GM18951 (cell line): ENCODE data around the gene UCN.
"Not testable (repeated sequence)": the region's sequence is repeated elsewhere in the genome, so short reads cannot be mapped to it uniquely, and the experiment has no call there.

Experiments
- POLR2A ChIP-seq: IDR thresholded peaks from 4 replicates; pipeline ENCODE4 v1.6.1; 2011; ENCODE audit warnings: mild to moderate bottlenecking; ENCODE audit not compliant: insufficient read length, insufficient read depth; ENCODE audit errors: extremely low read depth
- in situ Hi-C: fragments of 300-500 bp; cut with MboI; formaldehyde crosslinking; loops from one replicate; pipeline ENCODE4 v1.12.0; 2022; ENCODE audit warnings: low sequenced_read_pairs, mixed read lengths, inconsistent platforms; ENCODE audit not compliant: unreplicated experiment

The UCN gene

DNA sequence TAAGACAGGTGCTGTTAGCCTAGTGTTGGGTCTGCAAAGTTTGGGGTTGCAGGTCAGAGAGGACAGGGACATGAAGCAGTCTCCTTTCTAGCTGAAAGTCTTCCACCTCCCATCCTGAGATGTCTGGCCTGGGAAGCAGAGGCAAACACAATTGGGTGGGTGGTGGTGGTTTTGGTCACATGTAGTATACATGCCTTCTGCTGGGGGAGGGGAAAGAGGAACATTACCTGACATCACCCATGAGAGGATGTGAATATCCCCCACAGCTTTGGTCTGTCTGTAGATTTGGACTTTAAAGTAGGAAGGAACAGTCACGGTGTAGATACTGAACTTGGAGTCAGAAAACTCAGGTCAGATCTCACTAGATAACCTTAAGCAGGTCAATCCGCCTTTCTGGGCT is 37.6 kb downstream of the UCN start:
- no peak for TF ChIP-seq POLR2A
- in situ Hi-C loops = loop anchor here (10.0 kb wide), 1 partner anchor 316 kb away; no protein-coding TSS in a partner anchor

DNA sequence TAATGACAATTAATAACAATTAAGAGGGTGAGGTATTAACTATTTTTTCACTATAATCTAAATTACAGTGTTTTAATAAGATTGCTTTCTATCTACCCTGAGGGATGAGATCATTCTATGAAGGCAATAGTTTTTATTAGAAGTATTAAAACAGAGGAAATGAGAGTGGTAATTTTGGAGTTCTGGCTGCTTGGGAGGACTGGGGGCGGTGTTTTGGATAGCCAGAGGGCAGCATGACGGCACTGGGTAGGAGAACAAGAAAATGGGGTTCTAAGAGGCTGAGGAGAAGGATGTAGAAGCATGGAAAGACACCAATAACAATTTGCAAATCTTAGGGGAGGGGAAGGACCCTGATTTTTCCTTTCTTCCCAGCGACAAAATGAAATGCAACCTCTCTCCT is 38.1 kb downstream of the UCN start:
- TF ChIP-seq POLR2A = no peak
- in situ Hi-C loops = loop anchor here (10.0 kb wide), 1 partner anchor 315 kb away; no protein-coding TSS in a partner anchor

DNA sequence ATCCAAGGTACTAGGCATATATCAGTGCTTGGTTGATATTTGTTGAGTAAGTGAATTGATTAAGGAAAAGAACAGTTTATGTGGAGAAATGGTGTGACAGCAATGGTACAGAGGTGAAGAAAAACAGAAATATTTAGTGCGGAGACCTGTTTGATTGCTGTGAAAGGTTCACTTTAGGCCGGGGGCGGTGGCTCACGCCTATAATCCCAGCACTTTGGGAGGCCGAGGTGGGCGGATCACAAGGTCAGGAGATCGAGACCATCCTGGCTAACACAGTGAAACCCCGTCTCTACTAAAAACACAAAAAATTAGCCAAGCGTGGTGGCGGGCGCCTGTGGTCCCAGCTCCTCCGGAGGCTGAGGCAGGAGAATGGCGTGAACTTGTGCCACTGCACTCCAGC is 39.9 kb downstream of the UCN start:
- in situ Hi-C loops = not testable (repeated sequence)

DNA sequence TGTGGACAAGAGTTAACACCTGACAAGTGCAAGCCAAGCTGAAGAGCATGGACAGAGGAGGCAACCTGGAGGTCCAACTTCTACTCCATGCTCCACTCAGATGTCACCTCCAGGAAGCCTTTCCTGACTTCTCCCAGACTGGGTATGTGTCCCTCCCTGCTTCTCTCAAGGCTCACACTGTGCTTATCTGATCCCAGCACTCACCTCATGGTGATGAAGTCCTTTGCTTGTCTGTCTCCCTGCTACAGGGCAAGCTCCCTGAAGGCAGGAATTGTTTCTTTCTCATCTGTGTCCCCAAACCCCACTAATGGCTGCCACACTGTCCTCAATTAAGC is 42.7 kb downstream of the UCN start:
- no peak for TF ChIP-seq POLR2A
- in situ Hi-C loops = no loop called here

DNA sequence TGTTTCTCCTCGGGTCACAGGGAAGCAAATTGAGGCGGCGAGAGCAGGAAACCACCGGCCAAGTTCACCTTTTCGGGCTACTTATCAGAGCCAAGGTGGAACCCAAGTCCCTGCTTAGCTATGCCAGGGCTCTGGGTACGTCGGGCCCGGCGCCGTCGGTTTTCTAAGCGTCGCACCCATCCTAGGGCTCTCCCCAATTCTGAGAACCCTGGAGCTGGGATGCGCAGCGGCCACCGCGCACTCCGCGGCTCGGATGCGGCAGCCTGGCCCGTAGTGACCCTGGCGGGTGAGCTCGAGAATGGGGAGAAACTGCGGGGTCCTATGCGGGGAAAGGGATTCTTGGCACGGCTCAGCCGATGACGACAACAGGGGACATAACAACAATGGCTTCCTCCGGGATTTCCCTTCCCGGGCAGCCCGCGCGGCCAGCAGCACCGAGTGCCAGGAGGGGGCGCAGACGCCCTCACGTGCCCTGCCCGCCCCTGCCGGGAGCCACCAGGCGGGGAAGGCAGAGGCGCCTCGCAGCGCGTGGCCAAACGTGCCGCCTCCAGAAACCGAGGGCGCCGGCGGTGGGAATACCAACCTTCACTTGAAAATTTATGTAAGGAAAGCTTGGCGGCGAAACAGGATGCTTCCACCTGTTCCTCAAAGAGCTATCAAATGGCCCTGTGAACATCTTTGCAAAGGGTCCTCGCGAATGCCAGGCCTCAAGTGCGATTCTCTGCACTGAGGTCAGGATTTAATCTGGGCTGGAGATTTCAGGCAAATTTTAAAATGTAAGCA is 43.3 kb downstream of the UCN start:
- in situ Hi-C loops = no loop called here
- no peak for TF ChIP-seq POLR2A

DNA sequence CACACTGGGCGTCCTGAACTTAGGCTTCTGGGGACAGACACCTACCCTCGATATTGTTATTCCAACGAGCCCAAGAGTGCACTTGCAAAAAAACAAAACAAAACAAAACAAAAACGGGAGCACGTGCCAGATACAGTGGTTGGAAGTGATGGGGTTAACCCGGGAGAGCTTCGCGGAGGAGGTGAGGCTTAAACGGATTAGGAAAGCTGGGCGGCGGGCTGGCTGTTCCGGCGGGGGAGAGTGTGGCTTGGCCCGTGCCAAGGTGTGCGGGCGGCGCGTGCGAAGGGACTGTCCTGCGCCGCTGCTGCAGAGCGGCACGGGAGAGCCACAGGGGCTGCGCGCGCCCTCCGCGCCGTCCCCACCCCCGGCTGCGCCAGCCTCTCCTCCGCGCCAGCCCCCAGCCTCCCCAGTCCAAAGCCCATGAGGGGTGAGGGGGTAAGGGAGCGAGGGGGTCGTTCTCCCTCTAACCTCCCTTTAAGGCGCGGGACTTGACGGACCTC is 43.9 kb downstream of the UCN start:
- no peak for TF ChIP-seq POLR2A
- in situ Hi-C loops = no loop called here

DNA sequence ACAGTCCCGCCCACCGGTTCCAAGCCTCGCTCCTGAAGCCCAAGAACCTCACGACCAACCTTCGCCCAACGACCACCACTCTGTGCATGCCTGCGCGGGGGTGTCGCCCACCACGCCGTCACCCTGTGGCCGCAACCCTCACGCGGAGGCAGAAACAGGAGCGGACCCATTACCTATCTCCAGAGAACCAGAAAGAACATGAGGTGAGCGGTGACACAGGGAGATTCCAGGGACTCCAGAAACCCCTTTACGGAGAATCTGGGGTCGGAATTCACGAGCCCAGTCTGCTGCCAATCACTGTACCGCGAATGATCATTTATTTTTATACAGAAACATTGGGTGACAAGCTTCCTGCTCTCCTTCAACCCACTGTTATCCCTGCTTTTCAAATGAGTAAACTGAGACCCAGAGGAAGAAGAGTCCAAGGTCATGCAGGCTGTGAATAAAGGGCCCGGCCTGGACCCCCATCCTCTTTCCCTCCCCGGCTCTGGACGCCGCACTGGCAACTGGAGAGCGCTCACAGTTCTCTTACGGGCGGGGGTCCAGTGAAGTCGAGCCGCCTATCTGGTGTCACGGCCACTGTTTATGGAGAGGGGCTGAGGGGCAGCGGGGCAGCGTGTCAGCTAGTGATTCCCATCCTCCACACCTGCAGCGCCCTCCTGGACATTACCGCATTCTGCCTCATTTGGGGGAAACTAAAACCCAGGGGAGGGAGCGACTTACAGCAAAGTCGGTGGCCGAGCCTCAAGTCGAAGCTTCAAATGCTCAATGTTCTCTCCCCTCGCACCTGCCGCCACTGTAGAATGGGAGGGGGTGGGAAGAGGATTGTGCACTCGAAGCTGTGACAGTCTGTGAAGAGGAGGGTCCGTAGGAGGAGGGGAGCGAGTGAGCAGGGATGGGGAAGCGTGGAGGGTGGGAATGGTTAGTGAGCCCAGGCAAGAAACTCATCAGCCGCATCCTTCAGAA is 44.7 kb downstream of the UCN start:
- in situ Hi-C loops = no loop called here
- no peak for TF ChIP-seq POLR2A

DNA sequence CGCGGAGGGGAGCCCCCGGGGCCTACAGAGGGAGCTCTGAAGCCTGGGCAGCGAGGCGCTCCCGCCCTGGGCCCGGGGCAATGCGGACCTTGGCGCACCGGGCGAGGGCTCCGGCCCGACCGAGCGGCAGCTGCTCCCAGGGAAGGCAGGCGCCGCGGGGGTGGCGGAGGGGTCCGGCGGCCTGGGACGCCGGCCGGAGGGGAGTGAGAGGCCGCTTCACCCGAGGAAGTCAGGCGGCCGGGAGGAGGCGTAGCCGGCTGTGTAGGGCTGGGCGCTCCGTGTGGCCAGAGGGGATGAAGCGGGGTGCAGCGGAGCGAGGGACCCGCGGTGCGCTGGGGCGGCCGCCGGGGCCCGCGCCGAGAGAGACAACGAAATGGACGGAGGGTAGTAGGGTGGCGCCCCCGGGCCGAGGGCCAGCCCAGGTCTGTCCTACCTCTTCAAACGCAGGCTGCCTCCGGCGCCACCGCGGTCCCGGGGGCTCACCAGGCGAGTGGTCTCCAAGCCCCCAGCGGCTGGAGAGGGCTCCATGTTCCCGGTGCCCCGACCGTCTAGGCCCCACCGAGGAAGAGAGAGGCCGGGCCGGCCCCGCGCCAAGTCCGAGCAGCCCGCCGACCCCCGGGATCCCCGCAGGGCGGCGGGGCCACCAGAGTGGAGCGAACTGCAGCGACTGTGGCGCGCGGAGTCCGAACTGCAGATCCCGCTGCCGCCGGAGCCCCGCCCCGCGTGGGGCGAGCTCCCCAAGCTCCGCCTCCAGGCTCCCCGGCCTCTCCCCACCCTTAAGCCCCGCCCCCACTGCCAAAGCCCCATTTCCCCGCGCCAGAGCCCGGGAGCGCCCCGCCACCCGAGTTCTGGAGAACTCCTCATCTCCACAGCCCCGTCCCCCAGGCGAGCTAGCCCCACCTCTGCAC is 45.6 kb downstream of the UCN start, which contains the start of gene SLC30A3:
Gene SLC30A3 (minus strand): TSS at position 669 of the 908 bp plus-strand sequence. CDS start 141 bp downstream, at position 528.
- in situ Hi-C loops = no loop called here
- TF ChIP-seq POLR2A = no peak

DNA sequence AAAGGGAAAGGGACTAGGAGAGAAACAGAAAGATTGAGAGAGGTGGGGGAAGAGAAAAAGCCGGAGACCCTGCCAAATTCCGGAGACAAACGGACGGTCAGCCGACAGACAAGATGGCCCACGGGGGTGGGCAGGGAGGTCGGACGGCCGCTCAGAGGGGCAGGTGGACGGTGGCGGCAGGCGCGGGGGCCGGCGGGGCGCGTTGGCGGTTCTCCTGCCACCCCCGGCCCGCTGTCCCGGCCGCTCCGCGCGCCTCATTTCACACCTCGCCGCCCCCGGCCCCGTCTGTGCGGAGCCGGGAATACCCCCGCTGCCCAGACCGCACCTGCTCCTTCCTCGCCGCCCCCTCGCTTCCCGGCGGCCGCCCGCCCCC is 46.3 kb downstream of the UCN start:
- in situ Hi-C loops = no loop called here

DNA sequence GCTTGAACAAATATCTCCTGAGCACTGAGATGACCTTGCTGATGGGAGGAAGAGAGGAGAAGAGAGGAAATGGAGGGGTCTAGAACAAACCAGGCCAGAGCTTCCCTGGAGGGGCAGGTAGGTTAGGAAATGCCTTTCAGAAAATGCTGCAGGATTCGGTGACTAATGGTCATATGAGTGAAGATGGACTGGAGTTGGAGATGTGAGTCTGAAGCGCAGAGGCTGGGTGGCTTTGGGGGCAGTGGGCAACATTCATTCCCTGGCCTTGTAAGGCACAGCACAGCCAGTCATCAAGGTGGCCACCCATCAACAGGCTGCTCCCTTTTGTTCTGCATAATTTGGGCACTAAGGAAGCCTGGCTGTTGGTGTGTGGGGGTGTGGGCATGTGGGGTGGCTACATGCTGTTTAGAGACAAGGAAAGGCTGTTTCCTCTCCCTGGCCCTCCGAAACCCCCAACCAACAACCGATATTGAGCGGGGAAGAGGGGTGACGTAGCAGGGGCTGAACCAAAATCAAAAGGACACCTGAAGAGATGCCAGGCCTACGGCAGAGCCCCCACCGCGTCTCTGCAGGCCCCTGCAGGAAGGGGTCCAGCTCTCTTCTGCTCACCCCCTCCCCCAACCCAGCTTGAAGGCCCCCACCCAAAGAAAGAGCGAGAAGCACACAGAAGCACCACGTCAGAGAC is 46.9 kb downstream of the UCN start:
- in situ Hi-C loops = no loop called here
- no peak for TF ChIP-seq POLR2A

More for the DNA sequence above, 46.3 kb downstream of the UCN start:
- no peak for TF ChIP-seq POLR2A

DNA sequence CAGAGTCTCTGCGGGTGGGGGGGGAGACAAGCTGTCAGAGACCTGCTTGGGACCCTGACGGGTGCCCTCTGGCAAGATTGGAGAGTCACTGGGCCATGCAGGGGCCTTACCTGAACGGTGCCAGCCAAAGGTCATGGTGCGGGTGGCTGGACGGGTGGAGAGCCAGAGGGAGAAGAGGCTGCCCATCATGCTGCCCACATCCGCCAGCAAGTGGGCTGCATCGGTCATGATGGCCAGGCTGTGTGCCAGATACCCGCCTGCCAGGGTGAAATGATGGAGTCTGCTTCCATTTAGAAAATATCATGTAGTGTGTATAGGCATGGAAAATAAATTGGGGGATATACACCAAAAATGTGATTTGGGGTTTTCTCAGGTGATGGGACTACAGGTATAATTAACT is 50.2 kb downstream of the UCN start:
- no peak for TF ChIP-seq POLR2A
- in situ Hi-C loops = no loop called here
